HG02943 (cell line): ENCODE data around the gene SVEP1.
"Not testable (repeated sequence)": the region's sequence is repeated elsewhere in the genome, so short reads cannot be mapped to it uniquely, and the experiment has no call there.

Source experiments
- ATAC-seq: cut with Tn5 transposase; IDR thresholded peaks from one replicate; pipeline ENCODE4 v1.9.1; 2021; ENCODE audit warnings: mild to moderate bottlenecking, low read depth, moderate library complexity; ENCODE audit not compliant: unreplicated experiment

The SVEP1 gene

DNA sequence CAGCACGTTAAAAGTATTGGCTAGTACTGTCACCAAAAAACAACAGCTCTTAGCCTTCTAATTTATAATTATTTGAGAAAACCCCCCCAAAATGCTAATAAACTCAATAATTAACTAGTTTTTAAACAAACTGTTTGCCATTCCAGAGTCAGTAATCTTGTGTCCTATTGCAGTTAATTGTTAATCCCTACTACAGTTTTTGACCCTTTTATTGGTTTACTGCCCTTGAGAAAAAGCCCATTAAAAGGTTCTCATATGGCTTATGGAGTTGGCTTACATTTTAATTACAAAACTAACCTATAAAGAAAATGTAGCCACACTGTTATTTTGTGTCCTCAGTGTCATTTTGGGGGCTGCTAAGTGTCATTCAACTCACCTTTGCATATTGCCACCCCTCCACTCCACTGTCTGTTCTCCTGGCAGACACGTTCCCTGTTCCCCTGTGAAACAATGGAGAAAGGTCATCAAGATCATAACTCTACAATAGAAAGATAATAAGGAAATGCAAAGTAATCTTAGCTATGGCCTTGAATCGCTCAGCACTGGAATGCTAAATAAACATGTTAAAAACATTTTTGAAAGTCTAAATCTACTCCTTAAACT, 190.3 kb downstream of the SVEP1 start:
- ATAC-seq: no peak

DNA sequence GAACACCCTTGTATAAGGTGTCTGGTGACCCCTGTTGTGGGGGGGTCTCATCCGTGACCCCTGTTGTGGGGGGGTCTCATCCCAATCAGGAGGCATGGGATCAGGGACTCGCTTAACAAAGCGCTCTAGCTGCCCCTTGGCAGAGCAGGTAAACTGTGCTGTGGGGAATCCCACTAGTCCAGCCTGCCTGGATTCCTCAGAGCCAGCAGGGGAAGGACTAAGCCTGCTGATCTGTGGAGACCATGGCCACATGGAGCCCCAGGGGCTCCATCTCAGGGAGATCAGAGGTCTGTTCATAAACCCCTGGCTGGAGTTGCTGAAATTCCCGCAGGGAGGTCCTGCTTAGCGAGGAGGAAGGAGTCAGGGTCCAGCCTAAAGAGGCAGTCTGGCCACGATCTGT, 196.1 kb downstream of the SVEP1 start:
- ATAC-seq: no peak

DNA sequence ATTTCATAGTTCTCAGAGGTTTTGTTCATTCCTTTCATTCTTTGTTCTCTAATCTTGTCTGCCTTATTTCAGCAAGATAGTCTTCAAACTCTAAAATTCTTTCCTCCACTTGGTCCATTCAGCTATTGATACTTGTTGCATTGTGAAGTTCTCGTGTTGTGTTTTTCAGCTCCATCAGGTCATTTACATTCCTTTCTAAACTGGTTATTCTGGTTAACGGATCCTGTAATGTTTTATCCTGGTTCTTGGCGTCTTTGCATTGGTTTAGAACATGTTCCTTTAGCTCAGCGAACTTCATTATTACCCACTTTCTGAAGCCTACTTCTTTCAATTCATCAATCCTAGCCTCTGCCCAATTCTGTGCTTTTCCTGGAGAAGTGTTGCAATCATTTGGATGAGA, 196.8 kb downstream of the SVEP1 start:
- ATAC-seq: no peak

DNA sequence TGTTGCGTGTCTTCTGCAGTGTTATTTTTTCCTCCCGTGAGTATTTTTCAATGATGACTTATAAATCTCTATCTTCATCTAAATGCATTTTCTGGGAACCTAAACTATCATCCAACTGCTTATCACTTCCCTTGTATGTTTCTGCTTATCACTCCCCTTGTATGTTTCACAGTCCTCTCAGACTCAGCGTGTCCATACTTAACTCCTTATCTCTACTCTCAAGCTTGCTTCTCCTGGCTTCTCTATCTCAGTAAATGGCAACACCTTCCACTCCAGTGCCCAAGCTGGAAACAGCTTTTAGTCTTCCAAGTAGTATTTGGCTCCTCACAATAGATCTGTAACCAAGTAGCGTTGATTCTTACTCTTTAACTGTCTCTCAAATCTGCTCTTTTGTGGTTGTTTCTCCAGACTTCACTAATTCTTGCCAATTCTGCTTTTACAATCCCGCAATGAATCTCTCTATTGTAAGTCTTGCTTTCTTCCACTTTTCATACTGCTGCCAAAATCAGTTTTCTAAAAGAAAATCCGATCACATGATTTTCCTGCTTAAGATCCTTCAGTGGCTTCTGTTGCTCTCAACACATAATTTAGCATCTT, 208.0 kb downstream of the SVEP1 start:
- ATAC-seq: no peak

DNA sequence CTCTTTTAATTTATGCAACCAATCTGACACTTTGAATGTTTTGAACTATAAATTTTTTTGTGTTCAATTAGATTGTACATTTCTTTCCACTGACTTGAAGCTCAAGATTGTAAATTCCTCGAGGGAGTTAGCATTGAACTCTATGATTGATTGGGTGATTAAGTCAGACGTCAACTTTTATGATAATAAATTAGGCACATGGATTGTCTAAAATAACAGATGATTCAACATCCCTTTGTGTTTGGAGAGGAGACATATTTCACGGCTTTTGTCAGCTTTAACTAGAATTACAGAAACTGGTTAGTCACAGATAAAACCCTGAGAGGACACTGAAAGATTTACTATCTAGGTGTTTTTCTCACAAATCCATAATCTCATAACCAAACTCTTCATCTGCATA, 209.2 kb downstream of the SVEP1 start:
- no peak for ATAC-seq

DNA sequence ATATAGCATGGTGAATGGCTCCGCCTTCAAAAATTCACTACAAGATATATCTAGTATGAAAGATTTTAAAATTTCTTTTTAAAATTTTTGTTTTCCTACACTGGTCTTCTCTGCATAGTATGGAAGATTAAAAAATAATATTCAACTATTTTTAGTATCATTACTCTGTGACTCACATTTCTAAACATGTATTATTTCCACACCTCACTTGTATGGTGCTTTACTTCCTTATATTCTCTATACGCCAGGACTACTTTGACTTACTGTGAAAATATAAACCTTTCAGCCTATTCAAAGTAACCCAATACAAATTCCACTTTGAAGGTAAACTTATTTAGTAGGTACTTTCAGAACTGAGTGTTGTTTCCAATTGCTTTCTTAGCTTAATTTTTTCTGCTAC, 215.1 kb downstream of the SVEP1 start:
- ATAC-seq: no peak

DNA sequence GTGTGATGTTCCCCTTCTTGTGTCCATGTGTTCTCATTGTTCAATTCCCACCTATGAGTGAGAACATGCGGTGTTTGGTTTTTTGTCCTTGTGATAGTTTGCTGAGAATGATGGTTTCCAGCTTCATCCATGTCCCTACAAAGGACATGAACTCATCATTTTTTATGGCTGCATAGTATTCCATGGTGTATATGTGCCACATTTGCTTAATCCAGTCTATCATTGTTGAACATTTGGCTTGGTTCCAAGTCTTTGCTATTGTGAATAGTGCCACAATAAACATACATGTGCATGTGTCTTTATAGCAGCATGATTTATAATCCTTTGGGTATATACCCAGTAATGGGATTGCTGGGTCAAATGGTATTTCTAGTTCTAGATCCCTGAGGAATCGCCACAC, 220.5 kb downstream of the SVEP1 start:
- ATAC-seq: not testable (repeated sequence)

DNA sequence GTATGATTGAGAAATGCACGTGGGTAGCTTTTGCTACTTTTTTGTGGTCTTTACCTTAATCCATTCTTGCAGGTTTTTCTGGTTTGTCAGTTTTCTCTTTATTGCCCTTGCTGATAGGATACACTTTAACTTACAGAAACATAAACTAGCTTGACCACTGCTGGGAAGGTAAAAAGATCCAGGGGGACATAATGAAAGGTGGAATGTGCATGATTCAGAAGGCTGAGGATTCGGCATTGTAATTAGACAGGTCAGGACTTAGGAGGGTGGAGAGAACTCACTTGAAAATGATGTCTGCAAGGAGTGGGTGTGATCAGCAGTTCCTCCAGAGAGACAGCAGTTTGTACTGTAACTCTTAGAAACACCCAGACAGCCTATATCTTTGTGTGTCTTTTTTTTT, 222.0 kb downstream of the SVEP1 start:
- ATAC-seq: no peak

DNA sequence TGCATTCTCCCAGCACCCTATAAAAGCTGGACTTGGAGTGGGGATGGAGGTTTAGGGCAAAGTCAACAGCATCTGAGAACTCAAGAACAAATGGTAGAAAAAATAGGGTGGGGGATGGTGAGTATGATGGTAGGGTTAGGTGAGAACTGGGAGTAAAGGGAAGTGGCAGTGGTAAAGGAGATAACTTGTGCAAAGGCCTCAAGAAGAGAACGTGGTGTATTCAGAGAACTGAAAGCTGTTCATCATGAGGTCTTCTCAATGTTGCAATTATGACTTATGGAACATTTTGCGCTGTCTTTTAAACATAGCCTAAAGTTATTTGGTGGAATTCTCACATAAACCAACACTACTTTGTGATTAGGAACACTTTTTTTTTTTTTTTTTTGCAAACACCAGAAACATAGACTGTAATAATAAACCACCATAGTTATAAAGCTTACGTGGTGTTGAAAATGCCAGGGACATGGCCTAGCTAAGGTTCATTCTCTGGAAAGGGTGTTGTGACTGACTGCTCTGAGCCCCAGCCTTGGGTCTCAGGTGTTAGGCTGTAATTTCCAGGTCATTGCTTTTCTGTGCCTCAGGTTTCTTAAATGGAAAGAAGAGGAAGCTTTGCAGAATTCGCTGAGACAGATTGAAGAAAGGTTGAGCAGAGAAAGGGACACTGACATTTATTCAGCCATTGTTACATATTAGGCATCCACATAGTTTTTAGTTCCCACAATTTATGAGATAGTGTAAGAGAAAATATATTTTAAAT, 222.7 kb downstream of the SVEP1 start:
- no peak for ATAC-seq

DNA sequence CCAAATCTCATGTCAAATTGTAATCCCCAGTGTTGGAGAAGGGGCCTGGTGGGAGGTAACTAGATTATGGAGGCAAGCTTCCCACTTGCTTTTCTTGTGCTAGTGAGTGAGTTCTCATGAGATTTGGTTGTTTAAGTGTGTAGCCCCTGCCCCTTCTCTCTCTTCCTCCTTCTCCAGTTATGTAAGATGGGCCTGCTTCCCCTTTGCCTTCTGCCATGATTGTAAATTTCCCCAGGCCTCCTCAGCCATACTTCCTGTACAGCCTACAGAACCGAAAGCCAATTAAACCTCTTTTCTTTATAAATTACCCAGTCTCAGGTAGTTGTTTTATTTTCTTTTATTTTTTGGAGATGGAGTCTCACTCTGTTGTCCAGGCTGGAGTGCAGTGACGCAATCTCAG, 223.6 kb downstream of the SVEP1 start:
- no peak for ATAC-seq

DNA sequence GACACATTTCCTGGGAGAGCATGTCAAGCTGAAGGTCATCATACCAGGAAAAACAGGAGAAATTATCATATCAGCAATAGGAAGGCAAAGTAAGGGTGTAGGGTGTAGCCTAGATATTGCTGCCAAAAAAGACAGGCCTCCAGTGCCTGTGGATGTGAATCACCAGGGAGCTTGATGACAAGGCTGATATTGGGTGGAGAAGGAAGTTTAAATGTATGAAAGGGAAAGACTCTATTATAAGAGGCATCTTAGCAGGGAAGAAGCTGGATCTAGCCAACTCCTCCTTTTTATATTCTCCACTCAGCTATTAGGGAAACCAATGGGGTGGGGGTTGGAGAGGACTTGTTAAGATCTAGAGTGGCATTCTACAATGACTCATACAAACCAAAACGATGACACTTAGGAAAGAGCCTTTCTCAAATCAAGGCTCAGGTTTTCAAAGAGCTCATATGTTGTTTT, 228.5 kb downstream of the SVEP1 start:
- no peak for ATAC-seq

DNA sequence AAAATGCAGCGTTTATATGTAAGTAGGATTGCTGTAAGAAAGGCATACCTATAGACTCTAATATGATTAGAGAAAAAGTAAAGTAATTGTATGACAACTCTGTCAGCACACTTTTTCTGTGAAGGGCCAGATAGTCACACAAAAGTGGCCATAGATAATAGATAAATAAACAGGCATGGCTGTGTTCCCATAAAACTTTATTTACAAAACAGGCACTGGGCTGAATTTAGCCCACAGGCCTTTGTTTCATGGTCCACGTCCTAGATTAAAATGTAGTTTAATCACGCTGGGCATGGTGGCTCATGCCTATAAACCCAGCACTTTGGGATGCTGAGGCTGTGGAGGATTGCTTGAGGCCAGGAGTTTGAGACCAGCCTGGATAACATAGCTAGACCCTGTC, 233.2 kb downstream of the SVEP1 start:
- ATAC-seq: no peak

DNA sequence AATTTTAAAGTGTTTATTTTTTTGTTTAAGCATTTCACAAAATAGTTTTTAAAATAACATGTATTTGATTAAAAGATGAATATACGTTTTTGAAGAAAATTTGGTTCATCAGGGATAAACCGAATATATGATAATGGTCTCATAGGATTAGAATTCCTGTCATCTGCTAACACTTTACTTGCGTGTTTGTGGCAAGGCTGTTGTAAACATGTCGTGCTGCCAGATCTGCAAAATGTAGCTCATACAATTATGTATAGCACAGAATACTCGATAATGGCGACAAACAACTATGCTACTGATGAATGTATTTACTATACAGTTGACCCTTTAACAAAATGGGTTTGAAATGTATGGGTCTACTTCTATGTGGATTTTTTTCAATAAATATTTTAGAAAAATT, 234.7 kb downstream of the SVEP1 start:
- no peak for ATAC-seq

DNA sequence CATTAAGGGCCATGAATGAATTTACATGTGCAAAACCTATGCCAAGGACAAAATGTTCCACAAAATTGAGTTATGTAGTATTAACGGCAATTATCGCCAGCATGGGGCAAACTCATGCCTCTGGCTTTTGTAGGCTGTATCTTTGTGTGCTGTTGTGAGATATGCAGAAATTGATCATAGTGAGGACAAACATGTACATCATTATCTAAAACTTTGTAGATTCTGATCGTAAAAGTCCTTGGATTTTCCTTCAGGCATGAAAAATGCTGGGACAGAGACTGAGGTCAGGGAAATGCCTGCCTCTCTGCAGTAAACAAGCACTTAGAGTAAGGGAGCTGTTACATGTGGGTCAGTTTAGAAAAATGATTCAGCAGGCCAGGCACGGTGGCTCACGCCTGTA, 236.0 kb downstream of the SVEP1 start:
- ATAC-seq: no peak

DNA sequence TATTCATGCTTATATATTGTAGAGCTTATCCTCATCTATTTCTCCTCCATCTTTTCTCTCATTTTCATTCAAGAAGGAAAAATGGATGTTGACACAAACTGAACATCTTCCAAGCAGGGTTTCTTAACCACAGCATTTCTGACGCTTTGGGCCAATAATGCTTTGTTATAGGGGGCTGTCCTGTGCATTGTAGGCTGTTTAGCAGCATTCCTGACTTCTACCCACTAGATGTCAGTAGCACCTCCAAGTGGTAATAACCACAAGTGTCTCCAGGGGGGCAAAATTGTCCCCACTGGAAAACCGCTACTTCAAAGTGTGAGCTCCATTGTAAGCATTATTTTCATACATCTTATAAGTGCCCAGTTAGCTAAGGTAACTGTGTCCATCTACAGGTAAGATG, 239.2 kb downstream of the SVEP1 start:
- ATAC-seq: no peak

DNA sequence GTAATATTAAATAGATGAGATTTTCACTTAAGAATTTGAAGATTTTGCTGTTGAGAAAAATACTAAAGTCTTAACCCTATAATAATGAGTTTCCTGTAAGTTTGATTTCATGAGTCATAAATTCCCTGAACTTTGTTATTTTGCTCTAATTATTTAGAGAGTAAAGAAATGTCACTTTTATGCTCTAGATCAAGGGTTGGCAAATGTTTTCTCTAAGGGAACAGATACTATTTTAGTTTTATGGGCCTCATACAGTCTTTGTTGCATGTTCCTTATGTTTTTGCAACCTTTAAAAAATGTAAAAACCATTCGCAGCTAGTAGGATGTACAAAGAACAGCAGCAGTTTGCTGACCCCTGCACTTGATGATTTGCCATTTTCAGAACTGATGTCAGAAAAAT, 241.4 kb downstream of the SVEP1 start:
- ATAC-seq: no peak

DNA sequence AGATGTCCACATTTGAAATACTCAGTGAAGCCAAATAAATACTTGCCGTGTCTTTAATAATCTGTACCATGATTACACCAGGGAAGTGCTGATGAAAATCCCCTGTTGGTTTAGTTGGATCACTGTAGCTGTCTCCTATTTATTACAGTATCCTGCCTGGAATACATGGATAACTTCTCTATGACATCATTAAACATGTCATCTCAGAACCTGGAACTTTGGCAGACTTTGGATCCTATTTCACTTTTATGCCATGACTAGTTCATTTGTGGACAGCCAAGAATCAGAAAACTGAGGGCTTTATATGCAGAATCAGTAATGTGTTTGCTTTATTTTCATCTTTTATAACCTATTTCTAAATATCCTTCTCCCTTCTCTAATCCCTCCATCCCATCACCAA, 241.8 kb downstream of the SVEP1 start, which contains the start of gene TXNDC8:
TSS of gene TXNDC8 (minus strand) at position 137 of the 400 bp plus-strand sequence.
- ATAC-seq: no peak

DNA sequence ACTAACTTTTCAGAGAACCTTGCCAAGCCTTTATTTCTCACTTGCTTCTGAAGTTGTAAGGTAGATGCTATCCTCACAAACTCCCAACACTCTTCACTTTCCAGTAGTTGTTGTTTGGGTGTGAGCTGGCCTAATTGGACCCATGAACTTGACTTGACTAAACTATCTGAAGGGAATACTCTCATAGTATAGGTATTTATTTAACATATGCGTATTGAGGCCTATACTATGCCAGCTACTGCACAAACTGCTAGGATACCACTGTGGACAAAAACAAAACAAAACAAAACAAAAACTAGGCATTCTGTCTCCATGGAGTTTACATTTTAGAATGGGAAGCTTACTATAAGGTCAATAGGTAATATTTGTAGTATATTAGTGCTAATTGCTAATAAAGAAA, 243.2 kb downstream of the SVEP1 start:
- ATAC-seq: no peak

DNA sequence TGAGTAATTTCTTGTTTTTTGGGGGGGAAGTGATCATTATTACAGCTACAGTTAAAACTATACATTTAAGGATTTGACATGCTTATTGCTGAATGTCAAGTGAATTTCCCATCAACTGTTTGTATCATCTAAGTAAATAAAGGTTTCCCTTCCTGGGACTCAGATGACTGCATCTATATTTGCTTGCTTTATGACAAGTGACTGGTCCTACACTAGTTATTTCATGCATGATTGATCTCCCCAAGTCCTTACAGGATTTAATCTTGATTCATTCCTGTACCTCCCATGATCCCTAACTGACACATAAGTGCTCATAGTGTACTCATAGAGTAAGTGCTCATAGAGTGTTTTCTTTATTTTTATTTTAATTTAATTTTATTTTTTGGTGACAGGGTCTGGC, 244.7 kb downstream of the SVEP1 start:
- ATAC-seq: no peak

DNA sequence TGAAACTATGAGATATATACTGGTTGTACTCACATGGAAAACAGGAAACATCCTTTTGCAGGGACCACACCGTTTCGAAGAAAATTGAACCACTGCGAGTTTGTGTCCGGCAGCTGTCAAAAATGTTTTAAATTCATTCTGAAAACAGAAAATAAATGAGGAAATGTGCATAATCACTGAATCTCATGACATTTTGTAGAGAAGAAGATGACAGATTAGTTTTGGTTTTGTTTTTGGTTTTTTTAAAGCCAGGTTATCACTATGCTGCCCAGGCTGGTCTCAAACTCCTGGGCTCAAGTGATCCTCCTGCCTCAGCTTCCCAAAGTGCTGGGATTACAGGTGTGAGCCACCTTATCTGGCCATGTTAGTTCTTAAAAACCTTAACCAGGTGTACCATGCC, 245.4 kb downstream of the SVEP1 start:
- ATAC-seq: peak; percentile 60

DNA sequence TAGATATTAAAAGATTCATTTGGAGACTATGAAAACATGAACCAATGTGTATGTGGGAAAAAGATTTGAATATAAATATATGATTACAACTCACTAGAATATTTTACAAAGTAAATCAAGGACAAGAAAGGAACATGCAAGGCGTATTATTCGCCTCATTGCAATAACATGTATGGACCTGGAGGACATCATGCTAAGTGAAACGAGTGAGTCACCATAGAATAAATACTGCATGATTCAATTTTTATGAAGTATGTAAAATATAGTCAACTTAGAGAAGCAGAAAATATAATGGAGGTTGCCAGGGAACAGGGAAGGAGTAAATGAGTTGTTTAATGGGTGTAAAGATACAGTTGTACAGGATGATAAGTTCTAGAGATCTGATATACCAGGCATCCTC, 246.8 kb downstream of the SVEP1 start:
- no peak for ATAC-seq
